ENCODE results near the gene GMDS. TPM values are rescaled to one million over a fixed set of nuclear protein-coding genes. Genes with fewer than 3 reads are reported as not detected.
A peak's percentile ranks its signal among the peaks of the same experiment; 100 is the strongest.

GMDS gene
- total RNA-seq, 1 donor from 2014 or later: 34.0 TPM

DNA sequence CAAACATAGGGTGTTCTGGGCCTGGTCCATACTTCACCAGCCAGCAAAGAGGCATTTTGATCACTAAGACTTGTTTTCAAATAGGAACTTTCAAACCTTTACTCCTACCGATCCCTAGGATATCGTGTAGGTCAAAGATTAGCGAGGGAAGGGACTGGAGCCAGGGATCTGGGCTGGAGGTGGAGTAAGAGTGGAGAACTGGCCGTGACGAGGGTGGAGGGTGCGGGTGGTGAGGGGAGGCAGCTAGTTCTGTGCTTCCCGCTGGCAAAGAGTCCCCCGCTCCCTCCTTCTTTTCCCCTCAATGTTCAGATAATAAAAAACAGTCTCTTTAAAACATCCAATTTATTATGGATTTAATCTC is 446.5 kb downstream of the GMDS start:
- Mint-ChIP-seq H3K36me3 (ENCODE audit: low read depth) (no peaks in the 10 kb centered on the region), H3K27me3 (ENCODE audit: low read depth) (no peaks in the 10 kb centered on the region), H3K4me3 (ENCODE audit: unreplicated experiment) (no peak overlapping the region), H3K27ac (ENCODE audit: unreplicated experiment) (no peak overlapping the region), H3K4me1 (ENCODE audit: low read depth) (peaks cover 67% of the 10 kb centered on the region), H3K9me3 (ENCODE audit: low read depth) (no peaks in the 10 kb centered on the region)
- TF ChIP-seq, protein P1, sequence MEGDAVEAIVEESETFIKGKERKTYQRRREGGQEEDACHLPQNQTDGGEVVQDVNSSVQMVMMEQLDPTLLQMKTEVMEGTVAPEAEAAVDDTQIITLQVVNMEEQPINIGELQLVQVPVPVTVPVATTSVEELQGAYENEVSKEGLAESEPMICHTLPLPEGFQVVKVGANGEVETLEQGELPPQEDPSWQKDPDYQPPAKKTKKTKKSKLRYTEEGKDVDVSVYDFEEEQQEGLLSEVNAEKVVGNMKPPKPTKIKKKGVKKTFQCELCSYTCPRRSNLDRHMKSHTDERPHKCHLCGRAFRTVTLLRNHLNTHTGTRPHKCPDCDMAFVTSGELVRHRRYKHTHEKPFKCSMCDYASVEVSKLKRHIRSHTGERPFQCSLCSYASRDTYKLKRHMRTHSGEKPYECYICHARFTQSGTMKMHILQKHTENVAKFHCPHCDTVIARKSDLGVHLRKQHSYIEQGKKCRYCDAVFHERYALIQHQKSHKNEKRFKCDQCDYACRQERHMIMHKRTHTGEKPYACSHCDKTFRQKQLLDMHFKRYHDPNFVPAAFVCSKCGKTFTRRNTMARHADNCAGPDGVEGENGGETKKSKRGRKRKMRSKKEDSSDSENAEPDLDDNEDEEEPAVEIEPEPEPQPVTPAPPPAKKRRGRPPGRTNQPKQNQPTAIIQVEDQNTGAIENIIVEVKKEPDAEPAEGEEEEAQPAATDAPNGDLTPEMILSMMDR (IDR thresholded peaks at IDR 0.05): no peak
- no peak for DNase-seq (ENCODE audit: low spot score)

DNA sequence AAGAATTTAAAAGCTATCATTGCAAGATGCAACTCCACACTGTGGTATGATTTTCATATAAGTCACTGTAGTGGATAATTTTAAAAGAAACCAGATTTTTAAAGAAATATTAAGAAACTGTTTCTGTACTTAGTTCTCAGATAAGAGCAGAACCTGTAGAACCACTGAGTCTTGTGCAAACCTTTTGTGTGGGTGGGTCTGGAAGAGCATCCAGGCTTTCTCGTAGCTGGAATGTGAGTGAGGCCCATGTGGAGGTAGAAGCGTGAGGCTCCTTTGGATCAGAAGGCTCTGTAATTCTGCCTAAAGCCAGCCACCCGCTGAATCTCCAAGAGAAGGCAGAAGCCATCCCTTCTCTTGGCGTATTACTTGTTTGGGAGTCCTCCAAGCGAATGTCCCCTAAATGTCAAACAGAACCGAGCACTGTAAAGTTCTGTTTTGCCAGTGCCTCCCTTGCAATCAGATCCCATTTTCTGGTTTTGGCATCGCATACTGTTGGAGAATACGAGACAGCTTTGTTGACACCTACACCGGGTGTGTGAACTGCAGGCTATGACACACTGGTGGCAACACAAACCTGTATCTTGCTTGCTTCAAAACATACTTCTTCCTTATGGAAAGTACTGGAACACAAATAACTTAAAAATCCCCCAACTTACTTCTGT is 447.0 kb downstream of the GMDS start:
- no peak overlapping the region for H3K4me3 Mint-ChIP-seq (ENCODE audit: unreplicated experiment)

DNA sequence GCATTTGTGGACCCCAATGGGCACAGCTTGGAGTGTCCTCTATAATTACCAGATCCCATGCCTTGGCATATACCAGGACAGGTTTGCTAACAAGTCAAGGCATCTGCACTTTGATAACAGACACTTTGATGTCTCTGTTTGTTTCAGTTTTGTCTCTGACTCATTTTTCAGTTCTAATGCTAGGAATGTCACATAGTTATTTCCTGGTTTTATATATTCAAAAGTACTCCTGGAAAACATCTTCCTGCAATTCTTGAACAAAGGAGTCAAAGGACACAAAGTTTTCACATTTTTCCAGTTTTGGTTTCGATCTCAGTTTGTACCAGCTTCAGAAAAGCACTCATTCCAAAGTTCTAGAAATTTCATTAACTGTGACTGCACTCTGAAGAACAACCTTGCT is 447.6 kb downstream of the GMDS start:
- no peaks in the 10 kb centered on the region for H3K27me3 Mint-ChIP-seq (ENCODE audit: low read depth)
- H3K27ac Mint-ChIP-seq (ENCODE audit: unreplicated experiment): peak overlapping the region; percentile 82
- H3K4me3 Mint-ChIP-seq (ENCODE audit: unreplicated experiment): no peak overlapping the region
- DNase-seq (ENCODE audit: low spot score): no peak
- peaks cover 56% of the 10 kb centered on the region for H3K4me1 Mint-ChIP-seq (ENCODE audit: low read depth)
- no peaks in the 10 kb centered on the region for H3K36me3 Mint-ChIP-seq (ENCODE audit: low read depth)
- TF ChIP-seq, protein P1 (IDR thresholded peaks at IDR 0.05): no peak
- no peaks in the 10 kb centered on the region for H3K9me3 Mint-ChIP-seq (ENCODE audit: low read depth)

More for the DNA sequence above, 447.0 kb downstream of the GMDS start:
- H3K27me3 Mint-ChIP-seq (ENCODE audit: low read depth): no peaks in the 10 kb centered on the region
- DNase-seq (ENCODE audit: low spot score): no peak
- H3K4me1 Mint-ChIP-seq (ENCODE audit: low read depth): peaks cover 62% of the 10 kb centered on the region
- TF ChIP-seq, protein P1 (IDR thresholded peaks at IDR 0.05): no peak
- H3K9me3 Mint-ChIP-seq (ENCODE audit: low read depth): no peaks in the 10 kb centered on the region
- H3K36me3 Mint-ChIP-seq (ENCODE audit: low read depth): no peaks in the 10 kb centered on the region
- H3K27ac Mint-ChIP-seq (ENCODE audit: unreplicated experiment): peak overlapping the region; percentile 82

DNA sequence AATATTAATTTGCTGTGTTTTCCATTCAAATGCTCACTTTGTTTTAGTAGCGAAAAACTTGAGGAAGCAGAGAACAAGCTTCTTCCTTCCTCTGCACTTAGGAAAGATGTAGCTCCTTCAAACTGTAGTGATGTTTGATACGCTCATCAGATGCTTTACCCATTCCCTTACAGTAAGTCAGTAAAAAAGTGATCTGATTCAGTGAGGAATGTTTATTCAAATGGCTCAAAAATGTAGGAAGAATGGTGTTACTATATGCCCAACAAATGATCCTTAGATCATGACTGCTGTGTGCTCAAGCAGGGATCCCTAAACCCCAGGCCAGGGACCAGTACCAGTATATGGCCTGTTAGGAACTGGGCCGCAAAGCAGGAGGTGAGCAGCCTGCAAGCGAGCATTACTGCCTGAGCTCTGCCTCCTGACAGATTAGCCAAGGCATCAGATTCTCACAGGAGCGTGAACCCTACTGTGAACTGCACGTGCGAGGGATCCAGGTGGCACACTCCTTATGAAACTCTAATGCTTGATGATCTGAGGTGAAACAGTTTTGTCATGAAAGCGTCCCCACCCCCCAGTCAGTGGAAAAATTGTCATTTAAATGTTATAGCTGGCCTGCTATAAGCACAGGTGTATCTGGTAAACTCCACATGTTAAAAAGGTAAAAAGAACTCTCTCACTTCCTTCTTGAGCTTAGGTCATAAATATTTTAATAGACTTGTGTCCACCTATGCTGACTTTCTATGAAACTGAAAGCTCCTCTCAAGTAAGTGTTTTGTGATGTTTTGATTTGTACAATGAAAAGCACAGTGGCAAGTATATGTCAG is 448.5 kb downstream of the GMDS start:
- Mint-ChIP-seq H3K9me3 (ENCODE audit: low read depth) (no peaks in the 10 kb centered on the region), H3K27ac (ENCODE audit: unreplicated experiment) (peak overlapping the region; percentile 82), H3K36me3 (ENCODE audit: low read depth) (no peaks in the 10 kb centered on the region), H3K4me1 (ENCODE audit: low read depth) (peaks cover 47% of the 10 kb centered on the region), H3K27me3 (ENCODE audit: low read depth) (no peaks in the 10 kb centered on the region), H3K4me3 (ENCODE audit: unreplicated experiment) (no peak overlapping the region)
- no peak for DNase-seq (ENCODE audit: low spot score)
- TF ChIP-seq, protein P1 (IDR thresholded peaks at IDR 0.05): no peak

DNA sequence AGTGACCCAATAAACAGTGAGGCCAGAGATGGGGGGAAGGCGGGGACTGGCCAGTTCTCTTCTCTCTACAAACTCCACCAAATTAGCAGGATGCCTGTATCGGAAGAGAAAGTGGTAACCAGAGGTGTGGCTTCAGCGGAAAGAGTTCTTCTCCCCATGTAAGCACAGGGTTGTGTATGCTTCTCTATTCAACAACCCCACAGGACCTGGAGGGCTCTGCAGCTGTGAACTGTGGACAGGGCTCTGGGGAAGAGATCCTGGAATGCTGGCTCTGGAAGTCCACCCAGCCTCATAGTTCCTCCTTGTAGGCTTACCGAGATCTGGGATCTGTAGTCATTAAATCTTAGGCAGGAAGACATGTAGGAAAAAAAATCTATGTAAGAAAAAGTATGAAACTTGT is 449.5 kb downstream of the GMDS start:
- H3K27me3 Mint-ChIP-seq (ENCODE audit: low read depth): no peaks in the 10 kb centered on the region
- H3K4me3 Mint-ChIP-seq (ENCODE audit: unreplicated experiment): no peak overlapping the region
- peaks cover 37% of the 10 kb centered on the region for H3K4me1 Mint-ChIP-seq (ENCODE audit: low read depth)
- DNase-seq (ENCODE audit: low spot score): no peak
- H3K36me3 Mint-ChIP-seq (ENCODE audit: low read depth): no peaks in the 10 kb centered on the region
- H3K9me3 Mint-ChIP-seq (ENCODE audit: low read depth): no peaks in the 10 kb centered on the region
- peak overlapping the region; percentile 13 for H3K27ac Mint-ChIP-seq (ENCODE audit: unreplicated experiment)
- TF ChIP-seq, protein P1 (IDR thresholded peaks at IDR 0.05): no peak
